ENCODE measurements around the gene LCAT. TPM values are rescaled to one million over a fixed set of nuclear protein-coding genes. Genes with fewer than 3 reads are reported as not detected.

Gene LCAT, protein sequence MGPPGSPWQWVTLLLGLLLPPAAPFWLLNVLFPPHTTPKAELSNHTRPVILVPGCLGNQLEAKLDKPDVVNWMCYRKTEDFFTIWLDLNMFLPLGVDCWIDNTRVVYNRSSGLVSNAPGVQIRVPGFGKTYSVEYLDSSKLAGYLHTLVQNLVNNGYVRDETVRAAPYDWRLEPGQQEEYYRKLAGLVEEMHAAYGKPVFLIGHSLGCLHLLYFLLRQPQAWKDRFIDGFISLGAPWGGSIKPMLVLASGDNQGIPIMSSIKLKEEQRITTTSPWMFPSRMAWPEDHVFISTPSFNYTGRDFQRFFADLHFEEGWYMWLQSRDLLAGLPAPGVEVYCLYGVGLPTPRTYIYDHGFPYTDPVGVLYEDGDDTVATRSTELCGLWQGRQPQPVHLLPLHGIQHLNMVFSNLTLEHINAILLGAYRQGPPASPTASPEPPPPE
- total RNA-seq (2014; rRNA removed; shearing (Covaris generic)) (15.9 and 19.1 TPM in 2 replicates), polyA plus RNA-seq (2016; fragmentation: Nextera tagmentation; extraction: Ambion mirVana) (5.3 and 5.4 TPM in 2 replicates)

DNA sequence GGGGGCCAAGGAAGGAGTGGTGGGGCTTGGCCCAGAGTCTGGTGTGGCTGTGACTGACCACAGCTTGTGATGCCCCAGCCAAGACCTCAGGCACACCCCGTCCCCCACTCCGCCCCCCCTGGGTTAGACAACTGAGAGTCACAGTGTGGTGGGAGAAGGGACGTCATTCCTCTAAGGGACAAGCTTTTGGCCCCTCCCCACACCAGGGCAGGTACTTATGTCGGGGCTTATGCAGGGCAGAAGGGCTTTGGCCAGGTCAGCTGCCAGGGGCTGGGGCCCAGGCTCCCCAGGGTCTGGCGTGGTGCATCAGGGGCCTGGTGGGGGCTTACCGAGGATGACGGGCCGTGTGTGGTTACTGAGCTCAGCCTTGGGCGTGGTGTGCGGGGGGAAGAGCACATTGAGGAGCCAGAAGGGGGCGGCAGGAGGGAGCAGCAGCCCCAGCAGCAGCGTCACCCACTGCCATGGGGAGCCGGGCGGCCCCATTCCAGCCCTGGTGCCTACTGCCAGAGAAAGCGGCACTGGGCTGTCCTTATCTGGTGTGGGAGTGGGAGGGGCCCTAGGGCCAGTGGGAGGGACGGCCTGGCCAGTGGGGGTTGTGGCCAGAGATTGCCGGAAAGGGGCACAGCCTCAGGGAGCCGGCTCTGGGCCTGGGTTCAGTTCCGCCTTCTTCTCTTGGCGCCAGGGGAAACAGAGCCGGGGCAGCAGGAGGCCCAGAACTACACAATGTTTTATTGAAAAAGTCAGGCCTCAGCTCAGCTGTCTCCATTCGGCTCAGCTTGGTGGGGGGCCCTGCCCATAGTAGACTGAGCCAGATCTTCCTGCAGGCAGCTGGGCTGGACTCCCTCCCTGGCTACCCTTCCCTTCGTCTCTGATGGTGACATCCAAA lies at the start of gene LCAT:
LCAT (minus strand) TSS at position 502 of the 886 bp plus-strand sequence; CDS start at position 483, 19 bp downstream.
- H3K9me3 ChIP-seq (ENCODE audit: low read depth), result no peaks in the 10 kb centered on the region
- TF ChIP-seq EZH2 (IDR thresholded peaks at IDR 0.05; ENCODE audit: insufficient read depth, poor library complexity, severe bottlenecking) (no peak), EZH2phosphoT487 (IDR thresholded peaks at IDR 0.05; ENCODE audit: insufficient read depth, low read depth) (no peak)
- in situ Hi-C loops (cut with MboI), result no loop called here
- H3K9me2 ChIP-seq (ENCODE audit: insufficient read depth), result no peaks in the 10 kb centered on the region
- H3K27ac ChIP-seq, result no peak within 1 kb of the TSS
- no peak within 1 kb of the TSS for H3K9ac ChIP-seq
- no peaks in the 10 kb centered on the region for H3K27me3 ChIP-seq (replicated peaks; ENCODE audit: insufficient read depth)
- H2AFZ ChIP-seq, result no peak within 1 kb of the TSS
- WGBS, 2 experiments (ENCODE audit: low coverage in 1 of 2, low lambda C conversion rate in 2 of 2, missing lambda C conversion rate in 2 of 2), result 52 to 63% methylated on average over 20 of the region's 23 CpGs
- no peak for DNase-seq
- no peaks in the 10 kb centered on the region for H4K20me1 ChIP-seq (ENCODE audit: insufficient read depth)
- peaks cover 18% of the 10 kb centered on the region; the same call in 1 of the 2 replicates for H3K36me3 ChIP-seq (ENCODE audit: low read depth)
- H3K4me2 ChIP-seq (ENCODE audit: unreplicated experiment), result no peak within 1 kb of the TSS
- no peaks in the 10 kb centered on the region for H3K4me1 ChIP-seq (ENCODE audit: insufficient read depth)
- no peak within 1 kb of the TSS for H3K4me3 ChIP-seq
- H3K79me2 ChIP-seq (ENCODE audit: insufficient read depth), result no peaks in the 10 kb centered on the region
- peaks cover 20% of the 10 kb centered on the region; the same call in 1 of the 2 replicates for H3F3A ChIP-seq (ENCODE audit: insufficient read depth)

DNA sequence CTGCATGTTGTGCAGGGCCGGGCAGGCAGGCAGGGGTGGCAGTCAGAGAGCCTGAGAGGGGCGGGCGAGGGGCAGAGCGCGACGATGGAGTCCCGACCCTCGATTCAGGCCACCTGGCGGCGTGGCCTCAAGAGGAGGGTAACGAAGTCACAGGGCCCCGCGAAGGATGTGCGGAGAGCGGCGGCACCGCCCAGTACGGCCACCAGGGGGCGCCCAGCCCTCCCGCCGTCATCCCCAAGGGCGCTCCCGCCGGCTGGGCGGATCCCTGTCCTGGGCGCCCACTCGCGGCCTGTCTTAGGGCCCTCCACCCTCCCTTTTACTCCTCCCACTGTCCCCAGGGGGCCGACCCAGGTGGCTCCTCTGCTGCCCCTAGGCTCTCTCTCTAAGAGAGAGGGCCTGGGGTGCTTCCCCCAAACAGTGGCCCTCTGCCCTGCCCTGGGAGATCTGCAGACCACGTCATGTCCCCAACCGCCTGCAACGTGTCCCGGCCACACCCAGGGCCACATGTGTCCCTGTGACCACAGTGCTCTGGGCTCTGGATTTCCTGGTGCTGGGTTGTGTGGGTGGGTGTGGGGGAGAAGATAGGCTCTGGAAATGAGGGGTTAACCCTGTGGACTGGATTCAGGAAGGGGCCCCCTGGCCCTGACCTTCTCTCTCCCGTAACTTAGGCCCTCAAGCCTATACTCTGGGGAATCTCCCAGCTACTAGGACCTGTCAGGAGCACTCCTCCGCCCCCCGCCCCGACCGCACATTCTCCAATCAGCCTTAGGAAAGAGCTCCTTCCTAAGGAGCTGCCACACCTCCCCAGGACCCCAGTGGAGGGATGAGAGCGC lies 49.5 kb upstream of the LCAT start:
- TF ChIP-seq EZH2phosphoT487 (IDR thresholded peaks at IDR 0.05; ENCODE audit: insufficient read depth, low read depth) (no peak), EZH2 (IDR thresholded peaks at IDR 0.05; ENCODE audit: insufficient read depth, poor library complexity, severe bottlenecking) (no peak)
- no peaks in the 10 kb centered on the region for H3K9me3 ChIP-seq (ENCODE audit: low read depth)
- H2AFZ ChIP-seq, result peak overlapping the region; percentile 96
- H3K4me1 ChIP-seq (ENCODE audit: insufficient read depth), result no peaks in the 10 kb centered on the region
- H3K27ac ChIP-seq, result no peak overlapping the region
- in situ Hi-C loops (cut with MboI), result no loop called here
- no peaks in the 10 kb centered on the region for H3K27me3 ChIP-seq (replicated peaks; ENCODE audit: insufficient read depth)
- H3F3A ChIP-seq (ENCODE audit: insufficient read depth), result no peaks in the 10 kb centered on the region
- no peaks in the 10 kb centered on the region for H4K20me1 ChIP-seq (ENCODE audit: insufficient read depth)
- peak overlapping the region; percentile 69 for H3K4me2 ChIP-seq (ENCODE audit: unreplicated experiment)
- H3K36me3 ChIP-seq (ENCODE audit: low read depth), result no peaks in the 10 kb centered on the region
- peak; percentile 86 for DNase-seq
- peak overlapping the region; percentile 60 for H3K4me3 ChIP-seq
- no peaks in the 10 kb centered on the region for H3K9me2 ChIP-seq (ENCODE audit: insufficient read depth)
- WGBS, 2 experiments (ENCODE audit: low coverage in 1 of 2, low lambda C conversion rate in 2 of 2, missing lambda C conversion rate in 2 of 2), result 24 to 25% methylated on average over 30 to 32 of the region's 39 CpGs
- peak overlapping the region; percentile 79 for H3K9ac ChIP-seq
- no peaks in the 10 kb centered on the region for H3K79me2 ChIP-seq (ENCODE audit: insufficient read depth)

DNA sequence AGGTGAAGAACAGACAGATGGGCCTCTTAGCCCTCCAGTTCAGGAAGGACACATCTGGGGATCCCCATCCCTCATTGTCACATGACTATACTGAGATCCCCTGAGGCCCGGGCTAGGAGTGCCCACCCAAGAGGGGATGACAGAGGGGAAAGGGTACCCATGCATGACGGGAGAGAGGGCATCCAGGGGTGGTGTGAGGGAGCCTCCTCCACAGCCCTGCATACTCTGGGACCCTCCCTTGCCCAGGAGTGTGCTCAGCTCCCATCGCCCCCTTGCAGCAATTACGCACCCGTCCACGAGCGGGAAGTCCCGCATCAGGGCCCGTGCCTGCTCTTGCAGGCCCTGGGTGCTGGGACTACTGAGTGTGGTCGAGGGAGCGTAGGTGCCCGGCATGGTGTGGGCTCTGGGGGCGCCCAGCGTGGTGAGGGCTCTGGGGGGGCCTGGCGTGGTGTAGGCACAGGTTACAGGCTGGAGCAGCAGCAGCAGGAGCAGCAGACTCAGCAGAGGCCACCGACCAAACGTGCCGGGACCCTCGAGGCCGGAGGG lies 48.8 kb upstream of the LCAT start:
- Histone ChIP-seq H3K27me3 (replicated peaks; ENCODE audit: insufficient read depth) (no peaks in the 10 kb centered on the region), H4K20me1 (ENCODE audit: insufficient read depth) (no peaks in the 10 kb centered on the region), H3K27ac (no peak overlapping the region), H3K4me2 (ENCODE audit: unreplicated experiment) (peak overlapping the region; percentile 69), H3K36me3 (ENCODE audit: low read depth) (no peaks in the 10 kb centered on the region), H2AFZ (no peak overlapping the region), H3F3A (ENCODE audit: insufficient read depth) (no peaks in the 10 kb centered on the region), H3K4me3 (no peak overlapping the region), H3K9me2 (ENCODE audit: insufficient read depth) (no peaks in the 10 kb centered on the region), H3K9me3 (ENCODE audit: low read depth) (no peaks in the 10 kb centered on the region), H3K4me1 (ENCODE audit: insufficient read depth) (no peaks in the 10 kb centered on the region), H3K79me2 (ENCODE audit: insufficient read depth) (no peaks in the 10 kb centered on the region), H3K9ac (no peak overlapping the region)
- TF ChIP-seq EZH2phosphoT487 (IDR thresholded peaks at IDR 0.05; ENCODE audit: insufficient read depth, low read depth) (no peak), EZH2 (IDR thresholded peaks at IDR 0.05; ENCODE audit: insufficient read depth, poor library complexity, severe bottlenecking) (no peak)
- in situ Hi-C loops (cut with MboI), result no loop called here
- no peak for DNase-seq
- 66 to 69% methylated on average over 16 to 20 of the region's 20 CpGs for WGBS, 2 experiments (ENCODE audit: low coverage in 1 of 2, low lambda C conversion rate in 2 of 2, missing lambda C conversion rate in 2 of 2)
